ENCODE measurements around the gene MBD3.

- no peak for TF ChIP-seq CTCF (IDR thresholded peaks at IDR 0.05; ENCODE audit: low read length)
- no peak for TF ChIP-seq EZH2 (optimal IDR thresholded peaks at IDR 0.05; ENCODE audit: low read depth, low read length)
- TF ChIP-seq EZH2phosphoT487 (IDR thresholded peaks at IDR 0.05; ENCODE audit: low read length) = no peak
Observed at GRCh38 chr19:1567116-1567847, 25.4 kb downstream of the MBD3 start.
